Activated T-cell treated with anti-CD3 and anti-CD28 coated beads for 1 hour (primary cell): ENCODE measurements around the gene CCR5.
"Not testable (repeated sequence)": the region's sequence is repeated elsewhere in the genome, so short reads cannot be mapped to it uniquely, and the experiment has no call there.

Experiments used
- DNase-seq: peaks from one replicate; pipeline ENCODE4 v3.0.0-alpha.2; 2020; ENCODE audit warnings: low read depth

CCR5 gene

GRCh38 chr3:46386205-46386604, 15.5 kb downstream of the CCR5 start:
- DNase-seq, result no peak

DNA sequence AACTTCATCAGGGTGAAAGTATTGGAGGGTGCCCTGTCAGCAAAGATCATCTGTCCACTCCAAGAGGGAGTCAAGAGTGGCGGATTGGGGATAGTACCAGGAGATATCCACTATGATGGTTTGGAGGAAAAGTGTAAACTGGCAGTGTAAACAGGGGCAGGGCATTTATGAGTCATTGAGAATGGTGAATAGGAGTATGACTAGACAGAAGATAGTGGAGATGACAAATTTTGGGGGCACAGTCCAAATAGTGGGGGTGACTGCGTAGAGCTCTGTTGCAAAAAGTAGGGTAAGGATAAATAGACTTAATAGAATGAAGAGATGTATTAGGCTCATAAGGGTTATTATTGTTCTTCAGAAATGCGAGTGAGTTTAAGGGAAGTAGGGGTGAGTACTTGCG, 18.1 kb downstream of the CCR5 start:
- not testable (repeated sequence) for DNase-seq

- no peak for DNase-seq
These were observed 18.6 kb downstream of the CCR5 start for GRCh38 chr3:46389306-46389705.

DNA sequence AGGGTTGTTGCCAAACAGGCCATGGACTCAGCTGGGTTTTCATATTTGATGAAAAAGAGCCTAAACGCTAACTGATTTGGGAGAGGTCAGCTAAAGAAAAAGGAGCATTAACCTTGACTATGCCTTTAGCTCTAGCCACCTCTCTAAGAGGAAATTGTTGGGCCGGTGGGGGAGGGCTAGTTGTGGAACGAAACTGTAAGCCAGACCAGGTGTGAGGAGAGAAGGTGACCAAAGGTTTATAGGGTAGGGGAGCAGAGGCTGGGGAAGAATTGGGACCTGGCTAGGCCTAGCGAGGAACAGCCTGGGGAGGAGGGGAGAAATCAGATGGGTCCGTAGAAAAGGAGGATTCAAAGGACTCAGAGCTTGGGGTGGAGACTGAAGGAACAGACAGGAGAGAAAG, 20.8 kb downstream of the CCR5 start:
- DNase-seq, result not testable (repeated sequence)

- no peak for DNase-seq
These were observed 22.3 kb downstream of the CCR5 start for GRCh38 chr3:46393011-46393410.

GRCh38 chr3:46393554-46394434, 23.0 kb downstream of the CCR5 start:
- no peak for DNase-seq

DNA sequence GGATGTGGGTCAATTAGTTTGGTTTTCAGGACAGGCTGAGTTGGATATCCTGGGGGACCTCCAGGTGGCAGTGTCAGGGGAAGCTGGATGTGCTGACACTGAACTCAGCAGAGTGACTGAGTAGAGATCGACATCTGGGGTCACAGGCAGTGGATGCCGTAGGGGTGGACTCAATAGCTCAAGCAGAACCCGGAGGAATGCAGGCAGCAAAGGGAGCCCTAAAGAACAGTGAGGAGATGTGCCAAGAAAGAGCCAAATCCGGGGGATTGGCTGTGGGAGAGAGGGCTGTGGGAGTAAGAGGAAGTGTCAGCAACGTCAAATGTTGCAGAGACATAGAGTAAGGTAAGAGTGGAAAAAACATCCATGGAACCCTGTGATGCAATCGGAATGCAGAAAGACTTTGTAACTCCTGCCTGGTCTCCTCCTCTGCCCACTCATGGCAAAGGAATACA, 24.5 kb downstream of the CCR5 start:
- DNase-seq, result no peak

DNA sequence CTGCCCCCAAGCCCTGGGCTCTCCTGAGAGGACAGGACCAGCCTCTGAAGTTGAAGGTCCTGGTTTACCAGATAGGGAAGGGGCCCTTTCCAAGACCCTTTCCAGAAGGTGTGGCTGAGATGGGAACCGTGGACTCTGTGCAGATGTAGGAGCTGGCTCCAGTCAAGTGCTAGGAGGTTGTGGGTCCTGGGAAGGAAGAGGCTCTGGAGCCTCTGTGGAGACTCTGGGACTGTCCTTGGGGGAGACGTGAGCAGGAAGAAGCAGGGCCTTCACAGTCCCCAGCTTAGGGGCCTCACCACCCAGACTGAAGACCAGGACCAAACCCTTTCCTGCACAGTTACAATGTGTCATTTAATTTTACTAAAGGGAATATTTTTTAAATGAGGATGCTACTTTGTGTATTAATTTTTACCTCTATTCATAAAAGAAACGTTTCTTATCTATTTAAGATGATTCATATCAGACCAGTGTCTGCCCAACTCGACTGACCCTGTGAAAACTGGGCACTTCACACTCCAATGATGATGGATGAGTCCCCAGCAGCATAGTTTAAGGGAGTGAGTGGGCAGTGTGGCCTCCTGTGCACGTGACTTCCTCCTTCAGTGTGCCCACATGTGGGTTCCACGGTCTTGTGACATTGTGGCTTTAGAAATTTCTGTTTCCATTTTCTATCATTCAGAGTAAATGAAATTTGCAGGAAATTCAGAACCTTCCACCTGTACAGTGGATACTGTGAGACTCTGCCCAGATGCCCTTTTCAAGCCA, 25.2 kb downstream of the CCR5 start:
- DNase-seq, result no peak

DNA sequence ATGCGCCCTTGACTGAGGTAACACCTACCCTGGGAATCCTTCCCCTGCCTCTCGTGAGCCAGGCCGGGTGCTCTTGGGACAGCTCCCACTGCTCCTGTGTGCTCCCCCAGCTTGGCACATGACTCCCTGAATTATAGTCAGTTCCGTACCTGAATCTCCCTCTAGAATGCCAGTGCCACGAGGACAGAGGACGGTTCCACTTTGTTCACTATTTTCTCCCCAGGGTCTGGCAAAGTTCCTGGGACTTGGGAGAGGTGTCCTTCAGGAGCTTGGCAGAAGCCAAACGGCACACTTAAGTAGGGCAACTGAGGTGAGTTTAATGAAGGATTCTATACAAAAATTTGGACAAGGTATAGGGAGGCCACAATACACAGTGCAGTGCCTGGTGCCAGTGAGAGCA, 26.4 kb downstream of the CCR5 start:
- no peak for DNase-seq

DNA sequence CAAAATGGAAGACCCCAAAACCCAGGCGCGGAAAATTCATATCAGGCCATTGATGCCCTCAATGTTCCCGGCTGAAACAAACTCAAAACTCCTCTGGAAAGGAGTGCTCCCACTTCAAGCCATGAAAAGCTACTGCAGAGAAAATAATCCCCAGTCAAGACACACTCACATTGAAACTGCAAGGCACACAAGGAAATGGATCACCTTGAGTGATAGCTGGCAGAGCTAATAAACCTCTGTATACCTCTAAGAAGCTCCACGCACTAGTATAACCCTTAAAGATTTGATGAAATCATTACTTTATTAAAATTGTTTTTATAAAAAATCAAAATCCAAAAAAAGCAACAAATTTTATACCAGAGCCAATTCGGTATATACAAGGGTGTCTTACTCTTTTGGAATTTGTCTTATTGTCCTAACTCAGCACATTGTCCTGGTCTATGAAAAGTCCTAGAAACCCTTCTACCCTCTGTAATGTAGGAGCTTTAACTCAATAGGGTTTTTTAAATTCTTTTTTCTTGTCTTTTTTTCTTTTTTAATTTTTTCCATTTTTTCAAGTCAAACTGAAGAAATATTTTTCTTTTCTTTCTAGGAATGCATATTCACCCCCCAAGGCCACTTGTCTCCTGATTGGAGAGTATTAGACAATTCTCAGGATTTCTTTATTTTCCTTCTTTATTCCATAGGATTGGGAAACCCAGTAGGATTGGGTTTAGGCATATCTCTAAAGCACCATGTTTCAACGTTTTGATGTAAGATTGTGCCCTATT, 27.6 kb downstream of the CCR5 start:
- no peak for DNase-seq

DNA sequence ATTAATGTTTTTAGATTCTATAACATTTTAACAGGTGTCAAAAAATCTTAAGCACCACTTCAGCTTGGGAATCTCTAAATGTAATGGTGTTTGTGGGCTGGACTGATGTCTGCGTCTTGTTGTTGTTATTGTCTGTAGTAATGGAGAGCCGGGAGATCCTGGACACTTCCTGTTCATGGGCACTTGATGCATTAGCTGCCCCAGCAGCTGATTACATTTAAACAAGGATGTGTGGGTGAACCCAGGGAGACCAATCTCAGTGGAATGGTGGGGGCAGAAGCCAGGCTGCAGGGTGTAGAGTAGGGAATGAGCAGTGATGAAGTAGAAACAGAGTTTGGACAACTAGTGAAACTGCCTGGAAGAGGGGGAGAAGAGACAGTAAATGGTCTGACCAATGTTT, 28.4 kb downstream of the CCR5 start:
- no peak for DNase-seq

DNA sequence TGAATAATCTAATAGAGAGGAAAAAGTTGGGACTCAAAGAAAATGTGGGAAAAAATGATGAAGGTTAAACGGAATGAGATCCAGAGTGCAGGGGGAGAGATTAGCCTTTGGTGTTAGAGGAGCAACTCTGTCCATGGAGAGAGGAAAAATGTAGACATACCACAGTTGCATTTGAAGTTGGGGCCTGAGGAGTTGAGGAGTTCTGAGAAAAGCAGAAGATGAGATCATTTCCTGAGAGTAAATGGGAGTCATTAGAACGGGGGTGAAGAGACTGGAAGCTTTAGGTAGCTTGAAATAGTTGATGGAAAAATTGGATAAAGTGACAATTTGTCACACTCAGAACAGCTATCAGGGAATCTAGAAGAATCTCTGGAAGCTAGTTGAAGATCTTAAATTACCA, 28.8 kb downstream of the CCR5 start:
- no peak for DNase-seq

GRCh38 chr3:46400000-46400734, 29.4 kb downstream of the CCR5 start:
- DNase-seq, result no peak

GRCh38 chr3:46400846-46401245, 30.1 kb downstream of the CCR5 start:
- no peak for DNase-seq

- no peak for DNase-seq
These were observed 30.8 kb downstream of the CCR5 start for GRCh38 chr3:46401579-46401978.

DNA sequence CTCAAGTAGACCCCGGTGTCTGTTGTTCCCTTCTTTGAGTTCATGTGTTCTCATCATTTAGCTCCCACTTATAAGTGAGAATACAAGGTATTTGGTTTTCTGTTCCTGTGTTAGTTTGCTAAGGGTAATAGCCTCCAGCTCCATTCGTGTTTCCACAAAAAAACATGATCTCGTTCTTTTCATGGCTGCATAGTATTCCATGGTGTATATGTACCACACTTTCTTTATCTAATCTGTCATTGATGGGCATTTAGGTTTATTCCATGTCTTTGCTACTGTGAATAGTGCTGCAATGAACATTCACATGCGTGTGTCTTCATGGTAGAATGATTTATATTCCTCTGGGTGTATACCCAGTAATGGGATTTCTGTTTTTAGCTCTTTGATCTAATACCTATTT, 32.2 kb downstream of the CCR5 start:
- DNase-seq, result not testable (repeated sequence)

DNA sequence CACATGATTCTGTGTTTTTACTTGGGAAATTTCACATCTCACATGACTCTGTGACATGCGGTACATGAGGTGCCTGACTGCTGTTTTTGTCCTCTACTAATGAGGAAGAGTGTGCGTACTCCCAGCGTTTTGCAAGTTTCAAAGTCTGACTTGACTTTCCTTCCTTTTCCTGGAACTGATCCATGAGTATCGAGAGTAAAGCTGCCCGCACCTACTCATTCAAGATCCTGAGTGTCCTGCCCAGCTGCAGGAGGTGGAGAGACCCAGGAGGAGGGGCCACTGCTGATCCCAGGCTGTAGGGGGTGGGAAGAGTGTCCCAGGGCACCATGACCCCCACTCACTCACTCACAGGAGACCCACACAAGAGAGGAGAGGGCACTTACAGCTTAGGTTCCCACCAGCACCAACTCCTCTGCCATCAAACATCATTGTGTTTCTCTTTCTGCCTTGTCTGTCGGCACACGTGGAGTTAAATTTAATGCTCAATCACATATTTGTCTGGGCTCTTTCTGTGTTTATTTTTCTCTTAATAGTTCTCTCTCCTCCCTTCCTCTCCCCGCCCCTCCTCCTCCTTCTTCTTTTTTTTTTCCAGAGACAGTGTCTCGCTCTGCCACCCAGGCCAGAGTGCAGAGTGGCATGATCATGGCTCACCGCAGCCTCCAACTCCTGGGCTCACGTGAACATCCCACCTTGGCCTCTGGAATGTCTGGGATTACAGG, 34.7 kb downstream of the CCR5 start:
- DNase-seq, result no peak

DNA sequence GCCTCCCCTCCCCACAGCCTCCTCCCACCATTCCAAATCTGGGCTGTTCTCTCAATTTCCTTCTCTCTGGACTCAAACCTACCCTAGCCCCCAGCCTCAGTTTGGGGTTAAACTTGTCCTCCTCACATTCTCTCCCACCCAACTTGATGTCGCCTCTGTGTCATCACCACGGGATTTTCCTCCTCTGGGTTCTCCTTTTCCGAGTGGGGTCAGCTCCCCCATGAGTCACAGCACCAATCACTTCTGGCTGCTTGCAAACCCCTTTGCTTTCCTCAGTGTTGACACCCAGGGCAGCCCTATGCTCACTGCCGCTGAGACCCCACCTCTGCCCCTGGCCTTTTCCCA, 35.7 kb downstream of the CCR5 start:
- DNase-seq, result no peak

DNA sequence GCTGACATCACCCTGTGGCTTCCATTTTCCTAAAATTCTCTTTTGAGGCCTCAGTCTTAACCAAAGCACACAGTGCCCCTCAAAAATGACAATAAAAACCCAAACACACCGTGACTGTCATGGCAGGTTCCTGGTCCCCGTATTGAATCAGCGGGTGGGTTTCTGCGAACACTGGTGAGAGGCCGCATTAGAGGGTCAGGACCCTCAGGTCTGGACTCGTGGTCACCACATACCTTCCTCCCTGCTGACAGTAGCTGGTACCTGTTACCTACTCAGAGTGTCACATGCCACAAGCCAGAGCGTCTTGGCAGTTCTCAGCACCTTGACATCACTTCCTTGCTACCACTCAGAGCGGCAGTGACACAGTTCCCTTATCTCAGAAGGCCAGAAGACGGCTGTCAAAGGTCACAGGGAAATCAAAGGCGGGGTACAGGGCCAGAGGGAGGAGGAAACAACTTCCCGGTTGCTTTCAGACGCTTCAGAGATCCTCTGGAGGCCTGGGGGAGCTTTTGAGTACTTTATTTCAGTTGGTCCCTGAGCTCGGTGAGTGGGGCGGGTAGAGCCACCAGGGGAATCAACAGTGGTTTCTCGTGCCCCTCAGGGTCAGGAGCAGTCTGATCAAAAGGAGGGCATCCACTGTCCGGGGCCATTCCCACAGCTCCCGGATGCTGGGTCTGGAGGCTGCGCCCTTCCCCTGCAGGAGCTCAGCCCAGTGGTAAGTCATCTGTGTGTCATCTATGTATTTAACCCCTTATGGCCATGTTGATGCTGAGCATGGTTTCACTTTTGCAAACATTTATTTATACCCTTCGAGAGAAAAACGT, 36.3 kb downstream of the CCR5 start, which contains the start of the genes CCR5AS and CCRL2:
TSS of gene CCR5AS (minus strand) at position 279 of the 824 bp plus-strand sequence.
TSS of gene CCRL2 (plus strand) at position 472 of the 824 bp plus-strand sequence. CDS start 821 bp downstream, outside the sequence.
- peak; percentile 5 for DNase-seq

GRCh38 chr3:46407970-46408369, 37.2 kb downstream of the CCR5 start:
- DNase-seq, result no peak
